Naive B cell (primary cell): ENCODE results near the gene BMP7. TPM values are rescaled to one million over a fixed set of nuclear protein-coding genes. Genes with fewer than 3 reads are reported as not detected.
"Not testable (repeated sequence)": the region's sequence is repeated elsewhere in the genome, so short reads cannot be mapped to it uniquely, and the experiment has no call there.

Experiments used
- ATAC-seq, 2 donors: fragments of 150-1000 bp; cut with Tn5 transposase; 2 replicates each; pipeline ENCODE4 v1.10.0; 2021; ENCODE audit warnings: low read depth in 2 of 2, mild to moderate bottlenecking in 2 of 2, moderate library complexity in 2 of 2
- DNase-seq: peaks from one replicate; pipeline ENCODE4 v3.0.0; 2022
- H3K27ac Mint-ChIP-seq, 6 donors: one replicate each; pipeline ENCODE4 v1.8.0; 2020 to 2022; ENCODE audit warnings: mild to moderate bottlenecking in 6 of 6, mixed read lengths in 6 of 6, moderate library complexity in 5 of 6, inconsistent platforms in 2 of 6
- H3K27me3 Mint-ChIP-seq, 3 donors: one replicate each; pipeline ENCODE4 v1.8.0; 2021 to 2022; ENCODE audit warnings: mixed read lengths in 3 of 3, mild to moderate bottlenecking in 1 of 3
- H3K36me3 Mint-ChIP-seq, 2 donors: one replicate each; pipeline ENCODE4 v1.8.0; 2020 to 2022; ENCODE audit warnings: mixed read lengths in 2 of 2, inconsistent platforms in 1 of 2, mild to moderate bottlenecking in 1 of 2
- H3K4me1 Mint-ChIP-seq, 3 donors: one replicate each; pipeline ENCODE4 v1.8.0; 2020 to 2022; ENCODE audit warnings: mixed read lengths in 3 of 3, inconsistent platforms in 1 of 3, mild to moderate bottlenecking in 1 of 3, moderate library complexity in 1 of 3
- H3K4me3 Mint-ChIP-seq, 8 donors: one replicate each; pipeline ENCODE4 v1.8.0; 2020 to 2022; ENCODE audit warnings: mild to moderate bottlenecking in 8 of 8, mixed read lengths in 8 of 8, moderate library complexity in 8 of 8, inconsistent platforms in 2 of 8
- H3K9me3 Mint-ChIP-seq, 7 donors: one replicate each; pipeline ENCODE4 v1.8.0; 2020 to 2022; ENCODE audit warnings: mixed read lengths in 7 of 7, mild to moderate bottlenecking in 5 of 7, inconsistent platforms in 2 of 7, moderate library complexity in 1 of 7
- polyA plus RNA-seq, 6 donors: library from polyadenylated mRNA; unstranded; fragments of 300-500 nt; fragmentation: Illumina TruSeq; gene quantifications; one replicate each; pipeline ENCODE4 v1.2.3, GENCODE V29; 2021; ENCODE audit warnings: low read depth in 6 of 6

The BMP7 gene
- polyA plus RNA-seq, 6 donors from 2014 or later: not detected

GRCh38 chr20:57248132-57248797, 18.2 kb downstream of the BMP7 start:
- peaks cover 0 to 7% of the 10 kb centered on the region in 2 donors for H3K36me3 Mint-ChIP-seq
- H3K4me1 Mint-ChIP-seq: peaks cover 0 to 8% (median 2%) of the 10 kb centered on the region in 3 donors
- peaks cover 33 to 53% (median 33%) of the 10 kb centered on the region in 3 donors for H3K27me3 Mint-ChIP-seq
- ATAC-seq (no peak), DNase-seq (no peak)
- H3K27ac Mint-ChIP-seq: no peak overlapping the region
- H3K4me3 Mint-ChIP-seq: no peak overlapping the region
- H3K9me3 Mint-ChIP-seq: peaks cover 0 to 8% (median 4%) of the 10 kb centered on the region in 7 donors

- Mint-ChIP-seq H3K27ac (peak overlapping the region in 1 of 6 donors; percentile 72), H3K4me1 (peaks cover 0 to 8% (median 2%) of the 10 kb centered on the region in 3 donors)
- no peak for ATAC-seq
Observed at GRCh38 chr20:57247292-57247965, 19.0 kb downstream of the BMP7 start.

GRCh38 chr20:57245997-57246396, 20.4 kb downstream of the BMP7 start:
- no peak overlapping the region for H3K4me3 Mint-ChIP-seq
- peaks cover 0 to 8% (median 2%) of the 10 kb centered on the region in 3 donors for H3K4me1 Mint-ChIP-seq
- ATAC-seq (no peak), DNase-seq (no peak)
- H3K27ac Mint-ChIP-seq: no peak overlapping the region
- H3K27me3 Mint-ChIP-seq: peaks cover 18 to 42% (median 32%) of the 10 kb centered on the region in 3 donors
- peaks cover 0 to 8% (median 4%) of the 10 kb centered on the region in 7 donors for H3K9me3 Mint-ChIP-seq
- H3K36me3 Mint-ChIP-seq: peaks cover 0 to 7% of the 10 kb centered on the region in 2 donors

More at GRCh38 chr20:57247292-57247965, 19.0 kb downstream of the BMP7 start:
- Mint-ChIP-seq H3K27me3 (peaks cover 25 to 47% (median 26%) of the 10 kb centered on the region in 3 donors), H3K4me3 (peak overlapping the region in 1 of 8 donors; percentile 9), H3K9me3 (peaks cover 0 to 8% (median 4%) of the 10 kb centered on the region in 7 donors), H3K36me3 (peaks cover 0 to 7% of the 10 kb centered on the region in 2 donors)
- no peak for DNase-seq

- ATAC-seq: no peak
- H3K27me3 Mint-ChIP-seq: peaks cover 18 to 35% (median 31%) of the 10 kb centered on the region in 3 donors
- peaks cover 0 to 7% of the 10 kb centered on the region in 2 donors for H3K36me3 Mint-ChIP-seq
- H3K4me3 Mint-ChIP-seq: no peak overlapping the region
- no peak overlapping the region for H3K27ac Mint-ChIP-seq
- no peak for DNase-seq
- H3K4me1 Mint-ChIP-seq: no peaks in the 10 kb centered on the region
- peaks cover 4 to 9% (median 7%) of the 10 kb centered on the region in 7 donors for H3K9me3 Mint-ChIP-seq
Observed at GRCh38 chr20:57244627-57245214, 21.7 kb downstream of the BMP7 start.

- H3K4me3 Mint-ChIP-seq: no peak overlapping the region
Observed at GRCh38 chr20:57244221-57244585, 22.2 kb downstream of the BMP7 start.

GRCh38 chr20:57243480-57244220, 22.8 kb downstream of the BMP7 start:
- Mint-ChIP-seq H3K27ac (peak overlapping the region in 1 of 6 donors; percentile 42), H3K4me3 (no peak overlapping the region), H3K36me3 (peaks cover 0 to 7% of the 10 kb centered on the region in 2 donors), H3K27me3 (peaks cover 12 to 28% (median 25%) of the 10 kb centered on the region in 3 donors), H3K4me1 (no peaks in the 10 kb centered on the region), H3K9me3 (peaks cover 4 to 15% (median 8%) of the 10 kb centered on the region in 7 donors)
- DNase-seq: no peak
- ATAC-seq: no peak

More at GRCh38 chr20:57244221-57244585, 22.2 kb downstream of the BMP7 start:
- H3K9me3 Mint-ChIP-seq: peaks cover 4 to 14% (median 8%) of the 10 kb centered on the region in 7 donors
- peak overlapping the region in 3 of 6 donors; percentile 42 to 59 (median 55) for H3K27ac Mint-ChIP-seq
- peaks cover 0 to 7% of the 10 kb centered on the region in 2 donors for H3K36me3 Mint-ChIP-seq
- H3K27me3 Mint-ChIP-seq: peaks cover 13 to 33% (median 27%) of the 10 kb centered on the region in 3 donors
- ATAC-seq: no peak
- H3K4me1 Mint-ChIP-seq: no peaks in the 10 kb centered on the region
- no peak for DNase-seq

GRCh38 chr20:57242414-57242813, 24.0 kb downstream of the BMP7 start:
- Mint-ChIP-seq H3K9me3 (peaks cover 0 to 12% (median 7%) of the 10 kb centered on the region in 7 donors), H3K4me3 (no peak overlapping the region), H3K27me3 (peaks cover 5 to 18% (median 15%) of the 10 kb centered on the region in 3 donors), H3K4me1 (no peaks in the 10 kb centered on the region), H3K36me3 (no peaks in the 10 kb centered on the region), H3K27ac (no peak overlapping the region)
- no peak for ATAC-seq
- no peak for DNase-seq

GRCh38 chr20:57241363-57241991, 25.0 kb downstream of the BMP7 start:
- DNase-seq (no peak), ATAC-seq (no peak)
- peaks cover 0 to 12% (median 7%) of the 10 kb centered on the region in 7 donors for H3K9me3 Mint-ChIP-seq
- H3K27me3 Mint-ChIP-seq: peaks cover under 1 to 18% (median 12%) of the 10 kb centered on the region in 3 donors
- no peaks in the 10 kb centered on the region for H3K36me3 Mint-ChIP-seq
- H3K4me1 Mint-ChIP-seq: no peaks in the 10 kb centered on the region
- peak overlapping the region in 1 of 8 donors; percentile 54 for H3K4me3 Mint-ChIP-seq
- no peak overlapping the region for H3K27ac Mint-ChIP-seq

- H3K4me3 Mint-ChIP-seq: peak overlapping the region in 1 of 8 donors; percentile 54
- H3K27me3 Mint-ChIP-seq: peaks cover 5 to 25% (median 19%) of the 10 kb centered on the region in 3 donors
- ATAC-seq (no peak), DNase-seq (no peak)
- H3K9me3 Mint-ChIP-seq: peaks cover 0 to 12% (median 7%) of the 10 kb centered on the region in 7 donors
- no peak overlapping the region for H3K27ac Mint-ChIP-seq
- no peaks in the 10 kb centered on the region for H3K36me3 Mint-ChIP-seq
- H3K4me1 Mint-ChIP-seq: no peaks in the 10 kb centered on the region
Observed at GRCh38 chr20:57240581-57241362, 25.7 kb downstream of the BMP7 start.

GRCh38 chr20:57239725-57240124, 26.7 kb downstream of the BMP7 start:
- peaks cover 0 to 12% (median 7%) of the 10 kb centered on the region in 7 donors for H3K9me3 Mint-ChIP-seq
- not testable (repeated sequence) for H3K4me3 Mint-ChIP-seq, H3K36me3 Mint-ChIP-seq, DNase-seq, H3K27ac Mint-ChIP-seq, H3K4me1 Mint-ChIP-seq, ATAC-seq
- H3K27me3 Mint-ChIP-seq: peaks cover 15 to 35% (median 29%) of the 10 kb centered on the region in 3 donors

- H3K4me3 Mint-ChIP-seq, ATAC-seq, DNase-seq, H3K36me3 Mint-ChIP-seq, H3K4me1 Mint-ChIP-seq: not testable (repeated sequence)
- H3K9me3 Mint-ChIP-seq: peaks cover 0 to 12% (median 7%) of the 10 kb centered on the region in 7 donors
- peaks cover 15 to 39% (median 33%) of the 10 kb centered on the region in 3 donors for H3K27me3 Mint-ChIP-seq
- H3K27ac Mint-ChIP-seq: peak overlapping the region in 1 of 6 donors; percentile 8
Observed at GRCh38 chr20:57239324-57239723, 27.1 kb downstream of the BMP7 start.

GRCh38 chr20:57238089-57238488, 28.4 kb downstream of the BMP7 start:
- H3K4me3 Mint-ChIP-seq: no peak overlapping the region
- H3K27ac Mint-ChIP-seq: no peak overlapping the region
- H3K36me3 Mint-ChIP-seq: no peaks in the 10 kb centered on the region
- ATAC-seq (no peak), DNase-seq (no peak)
- H3K9me3 Mint-ChIP-seq: peaks cover 0 to 12% (median 7%) of the 10 kb centered on the region in 7 donors
- peaks cover 20 to 41% (median 35%) of the 10 kb centered on the region in 3 donors for H3K27me3 Mint-ChIP-seq
- H3K4me1 Mint-ChIP-seq: no peaks in the 10 kb centered on the region
